GM12891 (cell line): ENCODE data around the gene CDK6.

Experiments used
- DNase-seq: peaks from one replicate; pipeline ENCODE4 v3.0.0; 2011; ENCODE audit warnings: low spot score; ENCODE audit not compliant: insufficient read length
- FAIRE-seq: peaks from 2 replicates; lab custom pipeline; 2011; peaks lifted over from hg19 to GRCh38; lab: Jason Lieb, UNC
- PAX5 ChIP-seq: IDR thresholded peaks from 2 replicates; pipeline ENCODE4 v1.6.1; 2011; ENCODE audit warnings: low read length, moderate library complexity, mild to moderate bottlenecking; ENCODE audit not compliant: insufficient read depth, severe bottlenecking
- POLR2A ChIP-seq: IDR thresholded peaks from 2 replicates; pipeline ENCODE4 v1.6.1; 2011; ENCODE audit warnings: low read depth, low read length, control low read depth
- POLR2AphosphoS5 ChIP-seq: IDR thresholded peaks from 2 replicates; pipeline ENCODE4 v1.6.1; 2011; ENCODE audit warnings: low read depth, low read length, control low read depth
- POU2F2 ChIP-seq: IDR thresholded peaks from 2 replicates; pipeline ENCODE4 v1.6.1; 2011; ENCODE audit warnings: low read depth, mild to moderate bottlenecking, control low read depth, low read length, moderate library complexity
- SPI1 ChIP-seq: IDR thresholded peaks from 2 replicates; pipeline ENCODE4 v1.6.1; 2011; ENCODE audit warnings: low read depth, low read length, control low read depth
- TAF1 ChIP-seq: IDR thresholded peaks from 2 replicates; pipeline ENCODE4 v1.6.1; 2011; ENCODE audit warnings: low read depth, low read length, control low read depth

CDK6 gene

GRCh38 chr7:92809760-92810573, 26.4 kb downstream of the CDK6 start:
- no peak for DNase-seq
- peak; percentile 98 for FAIRE-seq
- TF ChIP-seq POU2F2 = peak; percentile 77
- no peak for TF ChIP-seq POLR2A
- TF ChIP-seq SPI1 = peak; percentile 92
- no peak for TF ChIP-seq TAF1
- TF ChIP-seq POLR2AphosphoS5 = peak; percentile 42; the same call in 1 of the 2 replicates

GRCh38 chr7:92809397-92809759, 27.0 kb downstream of the CDK6 start:
- FAIRE-seq = no peak
- TF ChIP-seq POLR2A (no peak), TAF1 (no peak), POLR2AphosphoS5 (no peak)
- no peak for DNase-seq

DNA sequence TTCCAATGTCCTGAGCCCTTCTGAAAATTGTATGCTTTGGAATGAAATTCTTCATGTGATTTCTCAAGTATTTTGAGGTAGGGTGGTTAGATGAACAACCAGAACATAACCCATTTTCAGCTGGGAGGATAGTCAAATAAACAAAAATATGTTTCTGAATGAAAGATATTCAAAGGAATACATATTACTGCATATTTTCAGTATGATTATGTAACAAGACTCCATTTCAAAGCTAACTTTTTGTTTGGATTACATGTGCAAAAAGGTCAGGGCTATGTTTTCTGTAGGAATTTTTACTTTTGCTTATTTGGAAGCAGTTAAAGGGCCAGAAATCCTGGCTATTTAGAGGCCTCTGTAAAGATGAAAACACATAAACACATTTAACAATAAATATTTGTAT, 27.7 kb downstream of the CDK6 start:
- no peak for DNase-seq
- TF ChIP-seq SPI1 (no peak), POU2F2 (no peak), PAX5 (no peak), POLR2A (no peak), TAF1 (no peak)
- no peak for FAIRE-seq

DNA sequence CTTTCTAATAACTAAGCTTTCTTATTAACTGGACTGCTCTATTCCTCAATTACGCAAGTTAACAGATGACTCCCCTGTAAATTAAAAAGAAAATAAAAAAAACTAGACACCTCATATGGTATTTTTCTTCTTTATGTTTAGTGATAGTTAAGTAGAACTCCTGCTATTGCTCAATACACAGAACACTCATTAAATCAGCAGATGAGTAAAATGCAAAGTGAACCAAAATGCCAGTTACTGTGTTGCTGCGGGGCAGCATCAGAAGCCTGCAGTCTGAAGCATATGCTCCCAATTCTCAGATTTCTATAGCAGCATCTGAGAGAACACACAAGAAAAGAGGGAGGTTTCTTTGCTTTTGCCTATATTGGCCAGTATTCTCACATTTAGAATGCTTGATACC, 28.4 kb downstream of the CDK6 start:
- no peak for DNase-seq
- no peak for FAIRE-seq
- TF ChIP-seq PAX5 = no peak
- no peak for TF ChIP-seq TAF1
- TF ChIP-seq POU2F2 = no peak

- FAIRE-seq (no peak), DNase-seq (no peak)
- TF ChIP-seq POLR2A (no peak), POLR2AphosphoS5 (no peak), POU2F2 (no peak), TAF1 (no peak), PAX5 (no peak), SPI1 (no peak)
Measured at GRCh38 chr7:92806496-92806895, 29.9 kb downstream of the CDK6 start.

DNA sequence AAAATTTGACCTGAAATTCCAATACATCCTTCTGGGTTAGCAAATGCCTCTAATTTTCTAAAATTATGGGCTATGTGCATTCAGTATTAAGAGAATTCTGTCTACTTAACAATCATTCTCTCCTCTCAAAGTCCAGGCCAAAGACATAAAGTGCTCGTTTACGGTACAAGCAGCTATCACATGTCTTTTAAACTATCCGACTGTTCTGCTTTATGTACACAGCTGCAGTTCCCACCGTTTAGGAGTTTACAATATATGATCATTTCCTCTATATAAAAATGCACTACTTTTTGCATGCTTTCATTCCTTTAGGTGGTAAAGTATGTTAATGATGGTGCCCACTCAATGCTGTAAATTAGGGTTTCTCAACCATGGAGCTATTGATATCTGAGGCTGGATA, 34.0 kb downstream of the CDK6 start:
- FAIRE-seq = no peak
- TF ChIP-seq SPI1 = no peak
- TF ChIP-seq POLR2A = no peak
- TF ChIP-seq PAX5 = no peak
- no peak for TF ChIP-seq POLR2AphosphoS5
- TF ChIP-seq TAF1 = no peak
- no peak for TF ChIP-seq POU2F2
- DNase-seq = no peak

GRCh38 chr7:92799446-92800211, 36.7 kb downstream of the CDK6 start:
- no peak for TF ChIP-seq SPI1
- no peak for TF ChIP-seq POU2F2
- no peak for TF ChIP-seq POLR2A
- no peak for TF ChIP-seq TAF1
- TF ChIP-seq PAX5 = no peak
- no peak for TF ChIP-seq POLR2AphosphoS5
- FAIRE-seq (peak; percentile 92), DNase-seq (no peak)

DNA sequence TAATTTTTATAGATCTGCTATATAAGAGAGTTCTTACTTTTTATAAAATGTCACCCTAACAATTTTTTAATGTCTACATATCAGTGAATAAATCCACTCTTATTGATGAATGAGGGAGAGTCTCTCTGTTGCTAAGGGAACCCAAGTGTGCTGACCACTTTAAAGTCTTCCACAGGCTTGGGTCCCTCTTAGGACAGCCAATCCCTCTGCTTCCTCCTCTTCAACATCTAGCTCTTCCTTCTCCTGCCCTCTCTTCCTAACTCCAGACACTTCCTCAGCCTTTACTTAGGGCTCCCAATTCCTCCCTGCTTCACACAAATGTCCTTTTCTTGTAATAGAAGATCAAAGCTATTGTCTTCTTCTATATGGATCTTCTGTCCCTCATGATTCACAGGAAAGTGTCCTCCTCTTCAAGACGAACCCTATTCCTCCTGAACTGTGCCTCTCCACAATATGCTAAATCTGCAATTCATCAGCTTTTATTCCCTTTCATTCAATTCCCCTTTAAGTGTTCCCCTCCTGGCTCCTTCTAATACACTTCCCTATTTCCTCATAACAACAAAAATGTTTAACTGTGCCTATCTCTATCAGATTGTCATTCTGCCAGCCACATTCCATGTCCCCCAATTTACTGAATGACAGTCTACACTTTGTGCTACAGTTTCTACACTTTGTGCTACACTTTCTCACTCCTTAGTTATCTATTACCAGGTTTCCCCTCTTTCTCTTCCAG, 37.7 kb downstream of the CDK6 start:
- no peak for DNase-seq
- no peak for FAIRE-seq
- TF ChIP-seq PAX5 (no peak), TAF1 (no peak), SPI1 (no peak), POLR2A (no peak), POU2F2 (no peak), POLR2AphosphoS5 (no peak)

GRCh38 chr7:92797693-92798092, 38.7 kb downstream of the CDK6 start:
- TF ChIP-seq POLR2A (no peak), POLR2AphosphoS5 (no peak), PAX5 (no peak), SPI1 (no peak), TAF1 (no peak), POU2F2 (no peak)
- DNase-seq (no peak), FAIRE-seq (no peak)

- TF ChIP-seq POLR2AphosphoS5 (no peak), TAF1 (no peak), POLR2A (no peak), SPI1 (no peak), POU2F2 (no peak), PAX5 (no peak)
- FAIRE-seq (no peak), DNase-seq (no peak)
Measured at GRCh38 chr7:92797284-92797683, 39.1 kb downstream of the CDK6 start.
